OCI-LY7 (cell line): ENCODE data around the gene HEATR5A. TPM values are rescaled to one million over a fixed set of nuclear protein-coding genes. Genes with fewer than 3 reads are reported as not detected.

Experiments
- BruUV-seq: library from RNA; stranded (reverse); fragments of 400-500 nt; replicated peaks from 2 replicates; lab custom pipeline; 2021; lab: Mats Ljungman, UMichigan
- CTCF ChIA-PET: fragments of 300-600 bp; sonication (Branson Sonifier 250); formaldehyde crosslinking; loops from one replicate; lab custom pipeline; 2022; ENCODE audit warnings: antibody characterized with exemption; ENCODE audit not compliant: unreplicated experiment; lab: Charles Lee
- POLR2A ChIA-PET: fragments of 300-600 bp; sonication (Branson Sonifier 250); formaldehyde crosslinking; loops from one replicate; lab custom pipeline; 2022; ENCODE audit warnings: antibody characterized with exemption; lab: Charles Lee
- DNase-seq: peaks from one replicate; pipeline ENCODE4 v3.0.0-alpha.2; 2015; ENCODE audit warnings: low spot score
- H2AFZ ChIP-seq: fragments of 200-600 bp; sonication (generic), shearing (Covaris generic); 2 replicates; pipeline ENCODE4 v1.6.1; 2014; ENCODE audit warnings: mild to moderate bottlenecking, antibody characterized with exemption, low read length, moderate library complexity
- H3K27ac ChIP-seq: fragments of 200-600 bp; sonication (generic); 2 replicates; pipeline ENCODE4 v1.5.1; 2014; ENCODE audit warnings: mixed run types, low read depth, mild to moderate bottlenecking, moderate library complexity, low read length, inconsistent platforms; ENCODE audit not compliant: poor library complexity, severe bottlenecking
- H3K36me3 ChIP-seq: fragments of 200-600 bp; sonication (generic); 2 replicates; pipeline ENCODE4 v1.6.1; 2014; ENCODE audit warnings: mild to moderate bottlenecking, antibody characterized with exemption, low read length, moderate library complexity, mixed read lengths; ENCODE audit not compliant: insufficient read depth
- H3K4me1 ChIP-seq: fragments of 200-600 bp; sonication (generic); 2 replicates; pipeline ENCODE4 v1.5.1; 2014; ENCODE audit warnings: mild to moderate bottlenecking, low read length; ENCODE audit not compliant: insufficient read depth, poor library complexity, severe bottlenecking
- H3K4me2 ChIP-seq: fragments of 200-600 bp; sonication (generic); 2 replicates; pipeline ENCODE4 v1.6.1; 2014; ENCODE audit warnings: mild to moderate bottlenecking, low read length
- H3K4me3 ChIP-seq: fragments of 200-600 bp; sonication (generic); 2 replicates; pipeline ENCODE4 v1.5.1; 2014; ENCODE audit warnings: mild to moderate bottlenecking, low read depth, low read length; ENCODE audit not compliant: poor library complexity, severe bottlenecking
- H3K79me2 ChIP-seq: fragments of 200-600 bp; sonication (generic); 2 replicates; pipeline ENCODE4 v1.6.1; 2016; ENCODE audit warnings: low read depth, mild to moderate bottlenecking, low read length, moderate library complexity, mixed read lengths; ENCODE audit not compliant: insufficient read depth
- H3K9me2 ChIP-seq: fragments of 200-600 bp; sonication (generic); 2 replicates; pipeline ENCODE4 v1.6.1; 2016; ENCODE audit warnings: mild to moderate bottlenecking, low read length, mixed read lengths; ENCODE audit not compliant: insufficient read depth
- H3K9me3 ChIP-seq: fragments of 200-600 bp; sonication (generic); 2 replicates; pipeline ENCODE4 v1.6.1; 2014; ENCODE audit warnings: mild to moderate bottlenecking, mixed run types, low read length, mixed read lengths
- H4K20me1 ChIP-seq: fragments of 200-600 bp; sonication (generic); 2 replicates; pipeline ENCODE4 v1.6.1; 2014; ENCODE audit warnings: mild to moderate bottlenecking, antibody characterized with exemption, low read length, moderate library complexity, mixed read lengths; ENCODE audit not compliant: insufficient read depth
- CTCF ChIP-seq: fragments of 200-600 bp; sonication (generic); conservative IDR thresholded peaks from 2 replicates; pipeline ENCODE4 v1.5.1; 2014; ENCODE audit warnings: mild to moderate bottlenecking, antibody characterized with exemption, low read length, moderate library complexity, mixed read lengths
- EZH2phosphoT487 ChIP-seq: fragments of 200-600 bp; sonication (generic); IDR thresholded peaks from 2 replicates; pipeline ENCODE4 v1.6.1; 2018; ENCODE audit warnings: low read depth, borderline replicate concordance, mild to moderate bottlenecking, mixed run types, antibody characterized with exemption, low read length, moderate library complexity, mixed read lengths
- intact Hi-C: fragments of 100-400 bp; cut with micrococcal nuclease; formaldehyde crosslinking; loops from one replicate; pipeline ENCODE4 v1.10.0; 2022; ENCODE audit not compliant: unreplicated experiment
- total RNA-seq, 2 experiments: library from RNA; depleted of rRNA in 1 of 2; stranded (reverse); fragments of >200 nt in 1 of 2; shearing (Covaris generic) in 1 of 2; gene quantifications; 2 replicates each; pipeline ENCODE4 v1.2.3, GENCODE V29; 2014 to 2022

Gene HEATR5A
- total RNA-seq, 2 experiments from 2014 or later: 12.0 to 16.2 TPM

- CTCF ChIA-PET: no interaction called here
- TF ChIP-seq EZH2phosphoT487 (no peak), CTCF (no peak)
Measured at GRCh38 chr14:31400031-31400638, 20.2 kb downstream of the HEATR5A start.

GRCh38 chr14:31395572-31396205, 24.7 kb downstream of the HEATR5A start:
- no peak overlapping the region for H3K27ac ChIP-seq
- no peak overlapping the region for H3K4me3 ChIP-seq
- intact Hi-C loops: no loop called here
- no peak for TF ChIP-seq CTCF
- TF ChIP-seq EZH2phosphoT487: no peak
- peaks cover 19% of the 10 kb centered on the region for H3K36me3 ChIP-seq
- no peaks in the 10 kb centered on the region for H3K9me2 ChIP-seq
- H4K20me1 ChIP-seq: no peaks in the 10 kb centered on the region
- H2AFZ ChIP-seq: no peak overlapping the region
- H3K9me3 ChIP-seq: no peaks in the 10 kb centered on the region
- CTCF ChIA-PET: no interaction called here
- H3K4me2 ChIP-seq: no peak overlapping the region
- no peaks in the 10 kb centered on the region for H3K4me1 ChIP-seq
- POLR2A ChIA-PET: interaction anchor here (0.6 kb wide), 1 partner anchor 254 kb away, joined by 3 read pairs; no protein-coding TSS in a partner anchor
- DNase-seq: no peak
- no peaks in the 10 kb centered on the region for H3K79me2 ChIP-seq
- no TSS peak for BruUV-seq

More at GRCh38 chr14:31400031-31400638, 20.2 kb downstream of the HEATR5A start:
- H3K9me3 ChIP-seq: no peaks in the 10 kb centered on the region
- intact Hi-C loops: no loop called here
- no peak overlapping the region for H3K4me2 ChIP-seq
- POLR2A ChIA-PET: interaction anchor here (1.5 to 2.5 kb wide), 2 partner anchors 12 to 20 kb away, joined by 5 to 9 read pairs; partner anchors contain the start of gene HEATR5A
- H3K4me3 ChIP-seq: no peak overlapping the region
- BruUV-seq: no TSS peak
- H3K4me1 ChIP-seq: no peaks in the 10 kb centered on the region
- H3K36me3 ChIP-seq: peaks cover 21% of the 10 kb centered on the region; the same call in 1 of the 2 replicates
- H4K20me1 ChIP-seq: no peaks in the 10 kb centered on the region
- no peaks in the 10 kb centered on the region for H3K9me2 ChIP-seq
- no peaks in the 10 kb centered on the region for H3K79me2 ChIP-seq
- no peak overlapping the region for H2AFZ ChIP-seq
- no peak for DNase-seq
- H3K27ac ChIP-seq: no peak overlapping the region

- Histone ChIP-seq H3K4me3 (no peak overlapping the region), H3K27ac (no peak overlapping the region), H4K20me1 (no peaks in the 10 kb centered on the region), H3K9me2 (no peaks in the 10 kb centered on the region), H3K4me1 (no peaks in the 10 kb centered on the region), H3K4me2 (no peak overlapping the region), H3K9me3 (no peaks in the 10 kb centered on the region), H3K79me2 (no peaks in the 10 kb centered on the region), H2AFZ (no peak overlapping the region), H3K36me3 (peaks cover 17% of the 10 kb centered on the region)
- DNase-seq: no peak
- POLR2A ChIA-PET: interaction anchor here (0.5 to 1.6 kb wide), 4 partner anchors 10 to 254 kb away, joined by 3 to 5 read pairs (median 4); no protein-coding TSS in a partner anchor
- no TSS peak for BruUV-seq
- no peak for TF ChIP-seq CTCF
- TF ChIP-seq EZH2phosphoT487: no peak
- CTCF ChIA-PET: no interaction called here
- intact Hi-C loops: no loop called here
Measured at GRCh38 chr14:31395119-31395518, 25.2 kb downstream of the HEATR5A start.
